PC-9 (cell line): Measurements from ENCODE around the gene RINT1. TPM values are rescaled to one million over a fixed set of nuclear protein-coding genes. Genes with fewer than 3 reads are reported as not detected.
"Not testable (repeated sequence)": the region's sequence is repeated elsewhere in the genome, so short reads cannot be mapped to it uniquely, and the experiment has no call there.

Experiments used
- BruUV-seq: library from RNA; stranded (reverse); fragments of 400-500 nt; replicated peaks from 2 replicates; lab custom pipeline; 2021; lab: Mats Ljungman, UMichigan
- CTCF ChIA-PET: fragments of 300-600 bp; sonication (Branson Sonifier 250); formaldehyde crosslinking; loops from one replicate; lab custom pipeline; 2022; ENCODE audit warnings: antibody characterized with exemption; lab: Charles Lee
- POLR2A ChIA-PET: fragments of 300-600 bp; sonication (Branson Sonifier 250); formaldehyde crosslinking; loops from one replicate; lab custom pipeline; 2022; ENCODE audit warnings: antibody characterized with exemption; ENCODE audit not compliant: unreplicated experiment; lab: Charles Lee
- DNase-seq, 2 experiments: peaks; one replicate each; pipeline versions ENCODE4 v3.0.0 to v3.0.0-alpha.2; 2015 to 2022; ENCODE audit warnings: mixed read lengths in 1 of 2
- H2AFZ ChIP-seq: fragments of 200-600 bp; sonication (generic); 2 replicates; pipeline ENCODE4 v1.8.1; 2017; ENCODE audit warnings: antibody characterized with exemption
- H3F3A ChIP-seq: fragments of 200-600 bp; sonication (generic); 2 replicates; pipeline ENCODE4 v1.8.1; 2017; ENCODE audit warnings: antibody characterized with exemption, mild to moderate bottlenecking, low read depth; ENCODE audit not compliant: insufficient read depth
- H3K27ac ChIP-seq: fragments of 200-600 bp; sonication (generic); 2 replicates; pipeline ENCODE4 v1.6.1; 2016; ENCODE audit warnings: mixed run types
- H3K27me3 ChIP-seq: fragments of 200-600 bp; sonication (generic); 2 replicates; pipeline ENCODE4 v1.6.1; 2016; ENCODE audit warnings: low read depth, mixed run types; ENCODE audit not compliant: insufficient read depth
- H3K36me3 ChIP-seq: fragments of 200-600 bp; sonication (generic); 2 replicates; pipeline ENCODE4 v1.6.1; 2016; ENCODE audit warnings: low read depth, mixed run types
- H3K4me1 ChIP-seq: fragments of 200-600 bp; sonication (generic); replicated peaks from 2 replicates; pipeline ENCODE4 v1.6.1; 2016; ENCODE audit warnings: mixed run types; ENCODE audit not compliant: insufficient read depth
- H3K4me2 ChIP-seq: fragments of 200-600 bp; sonication (generic); 2 replicates; pipeline ENCODE4 v1.6.1; 2017; ENCODE audit warnings: mixed run types
- H3K4me3 ChIP-seq: fragments of 200-600 bp; sonication (generic); 2 replicates; pipeline ENCODE4 v1.6.1; 2016; ENCODE audit warnings: mixed run types
- H3K79me2 ChIP-seq: fragments of 200-600 bp; sonication (generic); 2 replicates; pipeline ENCODE4 v1.6.1; 2017; ENCODE audit warnings: low read depth, mixed run types
- H3K9me2 ChIP-seq: fragments of 200-600 bp; sonication (generic); 2 replicates; pipeline ENCODE4 v1.8.1; 2017; ENCODE audit warnings: mild to moderate bottlenecking; ENCODE audit not compliant: insufficient read depth
- H3K9me3 ChIP-seq: fragments of 200-600 bp; sonication (generic); 2 replicates; pipeline ENCODE4 v1.8.1; 2016; ENCODE audit warnings: low read depth; ENCODE audit not compliant: insufficient read depth
- H4K20me1 ChIP-seq: fragments of 200-600 bp; sonication (generic); 2 replicates; pipeline ENCODE4 v1.8.1; 2017; ENCODE audit not compliant: insufficient read depth
- CTCF ChIP-seq: fragments of 200-600 bp; sonication (generic); conservative IDR thresholded peaks from 2 replicates; pipeline ENCODE4 v1.6.1; 2017; ENCODE audit warnings: mixed run types, antibody characterized with exemption, mild to moderate bottlenecking, moderate library complexity
- EZH2 ChIP-seq: fragments of 200-600 bp; sonication (generic); IDR thresholded peaks from 2 replicates; pipeline ENCODE4 v1.8.0; 2017; ENCODE audit warnings: antibody characterized with exemption, low read depth
- intact Hi-C: fragments of 100-400 bp; cut with micrococcal nuclease; formaldehyde crosslinking; loops from one replicate; pipeline ENCODE4 v1.10.0; 2022; ENCODE audit not compliant: unreplicated experiment
- total RNA-seq: library from RNA; stranded (reverse); gene quantifications from 2 replicates; pipeline ENCODE4 v1.2.3, GENCODE V29; 2021

RINT1 gene
- total RNA-seq, 1 experiment from 2014 or later = 25.1 TPM

DNA sequence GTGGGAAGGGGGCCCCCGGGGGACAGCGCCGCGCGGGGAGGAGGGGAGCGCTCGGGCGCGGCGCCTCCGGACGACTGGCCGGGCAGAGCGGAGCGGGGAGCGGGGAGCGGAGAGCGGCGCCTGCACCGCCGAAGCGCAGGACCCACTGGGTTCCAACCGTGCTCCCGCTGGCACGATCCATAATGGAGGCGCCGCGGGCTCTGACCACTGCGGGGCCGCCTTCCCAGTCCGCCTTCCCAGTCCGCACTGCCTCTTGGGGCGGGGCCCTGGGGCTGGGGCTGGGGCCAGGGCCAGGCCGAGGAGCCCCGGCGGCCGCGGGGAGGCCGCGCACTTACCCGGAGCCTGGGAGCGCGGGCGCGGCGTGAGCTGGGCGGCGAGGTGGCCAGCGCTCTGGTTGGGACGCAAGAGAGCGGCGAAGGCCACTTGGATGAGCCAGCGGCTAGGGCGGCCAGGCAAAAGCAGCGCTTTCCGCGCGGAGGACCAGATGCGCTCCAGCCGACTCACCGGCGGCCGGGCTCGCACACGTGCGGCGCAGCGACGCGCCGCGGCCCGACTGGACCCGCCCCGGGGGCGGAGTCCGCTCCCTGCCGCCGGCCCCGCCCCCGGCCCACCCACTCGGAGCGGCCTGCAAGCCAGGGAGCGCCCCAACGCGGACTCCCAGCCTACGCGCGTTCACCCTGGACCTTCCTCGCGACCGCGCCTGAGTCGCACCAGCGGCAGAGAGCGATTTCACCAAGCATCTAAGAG, 10.1 kb upstream of the RINT1 start, which contains the start of gene PUS7:
TSS of gene PUS7 (minus strand) at position 555 of the 747 bp plus-strand sequence. CDS start 13,759 bp downstream, outside the sequence.
- BruUV-seq = no TSS peak
- TF ChIP-seq EZH2 (no peak), CTCF (no peak)
- Histone ChIP-seq H3K27ac (peak within 1 kb of the TSS; percentile 67), H3K9me2 (no peaks in the 10 kb centered on the region), H3K9me3 (no peaks in the 10 kb centered on the region), H3K36me3 (peaks cover 6% of the 10 kb centered on the region; the same call in 1 of the 2 replicates), H3K79me2 (peaks cover 44% of the 10 kb centered on the region), H3K4me3 (peak within 1 kb of the TSS; percentile 89), H3F3A (peaks cover 7% of the 10 kb centered on the region; the same call in 1 of the 2 replicates), H3K27me3 (no peaks in the 10 kb centered on the region), H3K4me1 (peaks cover 12% of the 10 kb centered on the region), H4K20me1 (peaks cover 3% of the 10 kb centered on the region; the same call in 1 of the 2 replicates), H3K4me2 (peak within 1 kb of the TSS; percentile 84), H2AFZ (peak within 1 kb of the TSS; percentile 93)
- intact Hi-C loops = loop anchor here (1.0 kb wide), 1 partner anchor 10 kb away; the partner anchor contains the start of gene RINT1
- ChIA-PET POLR2A (interaction anchor here (1.0 kb wide), 1 partner anchor 10 kb away, joined by 4 read pairs; the partner anchor contains the start of gene RINT1), CTCF (interaction anchor here (0.5 kb wide), 1 partner anchor 85 kb away, joined by 6 read pairs; no protein-coding TSS in a partner anchor)
- peak; percentile 68 to 88 for DNase-seq

DNA sequence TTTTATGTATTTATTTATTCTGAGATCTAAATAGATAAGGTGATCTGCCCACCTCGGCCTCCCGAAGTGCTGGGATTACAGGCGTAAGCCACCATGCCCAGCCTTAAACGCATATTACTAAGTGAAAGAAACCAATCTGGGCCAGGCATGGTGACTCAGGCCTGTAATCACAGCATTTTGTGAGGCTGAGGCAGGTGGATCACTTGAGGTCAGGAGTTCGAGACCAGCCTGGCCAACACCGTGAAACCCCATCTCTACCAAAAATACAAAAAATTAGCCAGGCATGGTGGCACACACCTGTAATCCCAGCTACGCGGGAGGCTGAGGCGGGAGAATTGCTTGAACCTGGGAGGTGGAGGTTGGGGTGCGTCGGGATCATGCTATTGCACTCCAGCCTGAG, 7.6 kb upstream of the RINT1 start:
- BruUV-seq, H3K4me3 ChIP-seq, CTCF ChIA-PET, H3K9me2 ChIP-seq, H2AFZ ChIP-seq, H3F3A ChIP-seq, intact Hi-C loops, DNase-seq, H4K20me1 ChIP-seq, H3K9me3 ChIP-seq, POLR2A ChIA-PET, H3K27me3 ChIP-seq, H3K4me2 ChIP-seq, H3K36me3 ChIP-seq, H3K27ac ChIP-seq: not testable (repeated sequence)
- peaks cover 20% of the 10 kb centered on the region for H3K79me2 ChIP-seq
- H3K4me1 ChIP-seq = peaks cover 12% of the 10 kb centered on the region

DNA sequence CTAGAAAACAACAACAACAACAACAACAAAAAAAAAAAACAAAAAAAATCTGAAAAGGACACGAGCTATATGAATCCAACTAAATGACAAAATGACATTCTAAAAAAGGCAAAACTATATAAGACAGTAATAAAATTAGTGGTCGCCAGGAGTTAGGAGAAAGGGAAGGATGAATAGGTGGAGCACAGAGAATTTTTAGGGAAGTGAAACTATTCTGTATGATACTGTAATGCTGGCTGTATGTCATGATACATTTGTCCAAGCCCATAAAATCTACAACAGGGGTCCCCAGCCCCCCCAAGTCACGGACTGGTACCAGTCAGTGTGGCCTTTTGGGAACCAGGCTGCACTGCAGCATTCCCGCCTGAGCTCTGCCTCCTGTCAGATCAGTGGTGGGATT, 7.2 kb upstream of the RINT1 start:
- H3K36me3 ChIP-seq = 0 out of 2 replicates have a peak, but pooled peaks cover under 1% of the 10 kb centered on the region
- POLR2A ChIA-PET = no interaction called here
- H3K79me2 ChIP-seq = peaks cover 16% of the 10 kb centered on the region
- H3K4me3 ChIP-seq = no peak overlapping the region
- H2AFZ ChIP-seq = no peak overlapping the region
- H3K27me3 ChIP-seq = no peaks in the 10 kb centered on the region
- no peaks in the 10 kb centered on the region for H3K9me3 ChIP-seq
- H3K4me1 ChIP-seq = peaks cover 12% of the 10 kb centered on the region
- BruUV-seq = no TSS peak
- no peak overlapping the region for H3K4me2 ChIP-seq
- no peaks in the 10 kb centered on the region for H3K9me2 ChIP-seq
- no peak overlapping the region for H3K27ac ChIP-seq
- TF ChIP-seq EZH2 = no peak
- no peak for TF ChIP-seq CTCF
- peaks cover 7% of the 10 kb centered on the region; the same call in 1 of the 2 replicates for H3F3A ChIP-seq
- no peak for DNase-seq
- CTCF ChIA-PET = no interaction called here
- intact Hi-C loops = no loop called here
- H4K20me1 ChIP-seq = no peaks in the 10 kb centered on the region

GRCh38 chr7:105527737-105528136, 4.3 kb upstream of the RINT1 start:
- H3K9me3 ChIP-seq, H3K4me1 ChIP-seq, intact Hi-C loops, CTCF ChIA-PET, H4K20me1 ChIP-seq, H2AFZ ChIP-seq, H3K79me2 ChIP-seq, H3K9me2 ChIP-seq, DNase-seq, BruUV-seq, H3F3A ChIP-seq, POLR2A ChIA-PET, H3K36me3 ChIP-seq, H3K4me2 ChIP-seq, H3K4me3 ChIP-seq, H3K27me3 ChIP-seq, H3K27ac ChIP-seq: not testable (repeated sequence)
